Left hindlimb (tissue), 1 donor: ENCODE results near the gene HOXD9.

Experiments
- DNase-seq: peaks from one replicate; pipeline ENCODE4 v3.0.0-alpha.2; 2018

Gene HOXD9

DNA sequence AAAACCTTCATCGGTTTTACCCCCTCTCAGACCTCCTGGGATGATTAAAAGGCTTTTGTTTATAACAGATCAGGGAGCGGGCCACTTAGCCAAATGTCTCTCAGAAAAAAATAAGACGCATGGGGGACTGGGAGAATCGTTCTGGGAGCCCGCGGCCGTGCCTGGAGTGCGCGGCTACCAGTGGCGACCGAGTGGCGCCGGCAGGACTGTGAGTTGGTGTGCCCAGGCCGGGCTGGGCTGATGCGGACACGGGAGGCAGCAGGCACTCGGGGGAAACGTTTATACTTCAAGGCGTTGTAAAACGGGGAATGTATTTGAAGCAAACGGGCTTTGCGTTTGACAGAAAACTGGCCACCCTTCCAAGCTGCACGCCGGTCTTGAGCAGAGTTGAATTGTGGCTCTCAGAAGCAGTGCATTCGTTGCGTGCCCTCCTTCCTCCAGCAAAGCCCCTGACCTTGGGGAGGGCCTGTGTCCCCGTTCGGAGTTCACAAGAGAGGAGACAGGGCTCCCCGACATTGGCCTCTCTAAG lies 10.6 kb upstream of the HOXD9 start:
- DNase-seq: no peak

DNA sequence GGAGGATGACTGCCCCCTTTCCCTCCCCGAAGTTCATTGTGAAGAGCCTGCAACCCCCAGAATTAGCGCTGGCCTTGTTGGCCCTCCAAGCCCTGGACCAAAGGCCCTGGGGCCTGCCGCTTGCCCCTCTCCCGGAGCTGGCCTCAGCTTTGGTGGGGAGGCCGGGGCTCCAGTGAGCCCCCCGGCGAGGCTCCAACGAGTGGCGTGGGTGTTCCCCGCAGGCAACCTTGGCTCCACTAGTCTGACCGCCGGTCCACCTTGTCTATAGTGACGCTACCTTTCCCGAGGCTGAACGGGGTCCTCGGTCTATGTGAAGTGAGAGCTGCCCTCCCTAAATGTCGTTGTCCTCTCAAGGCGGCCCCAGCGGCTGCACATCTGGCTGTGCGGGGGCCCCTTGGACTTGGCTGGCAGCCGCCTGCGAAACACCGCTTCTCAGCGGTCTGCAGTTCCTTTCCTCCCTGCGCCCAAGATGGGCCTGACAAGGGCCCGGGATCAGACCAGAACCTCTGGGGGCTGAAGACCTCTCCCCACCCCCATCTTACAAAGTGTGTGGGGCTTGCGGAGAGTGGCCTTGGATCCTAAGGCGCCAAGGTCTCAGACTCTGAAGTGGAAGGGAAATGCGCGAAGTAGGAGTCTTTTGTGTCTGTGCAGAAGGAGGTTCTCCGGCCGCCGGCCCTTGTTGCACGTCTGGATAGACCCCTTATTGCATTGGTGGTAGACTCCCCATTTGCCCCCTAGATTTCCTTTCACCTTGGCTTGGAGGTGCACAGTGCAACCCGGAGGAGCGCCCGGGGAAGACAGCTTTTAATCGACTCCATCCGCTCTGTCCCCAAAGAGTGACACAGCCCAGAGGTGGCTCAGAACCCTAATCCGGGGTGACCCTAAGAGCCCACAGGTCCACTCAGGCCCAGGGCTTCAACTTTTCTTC lies 9.9 kb upstream of the HOXD9 start:
- no peak for DNase-seq

DNA sequence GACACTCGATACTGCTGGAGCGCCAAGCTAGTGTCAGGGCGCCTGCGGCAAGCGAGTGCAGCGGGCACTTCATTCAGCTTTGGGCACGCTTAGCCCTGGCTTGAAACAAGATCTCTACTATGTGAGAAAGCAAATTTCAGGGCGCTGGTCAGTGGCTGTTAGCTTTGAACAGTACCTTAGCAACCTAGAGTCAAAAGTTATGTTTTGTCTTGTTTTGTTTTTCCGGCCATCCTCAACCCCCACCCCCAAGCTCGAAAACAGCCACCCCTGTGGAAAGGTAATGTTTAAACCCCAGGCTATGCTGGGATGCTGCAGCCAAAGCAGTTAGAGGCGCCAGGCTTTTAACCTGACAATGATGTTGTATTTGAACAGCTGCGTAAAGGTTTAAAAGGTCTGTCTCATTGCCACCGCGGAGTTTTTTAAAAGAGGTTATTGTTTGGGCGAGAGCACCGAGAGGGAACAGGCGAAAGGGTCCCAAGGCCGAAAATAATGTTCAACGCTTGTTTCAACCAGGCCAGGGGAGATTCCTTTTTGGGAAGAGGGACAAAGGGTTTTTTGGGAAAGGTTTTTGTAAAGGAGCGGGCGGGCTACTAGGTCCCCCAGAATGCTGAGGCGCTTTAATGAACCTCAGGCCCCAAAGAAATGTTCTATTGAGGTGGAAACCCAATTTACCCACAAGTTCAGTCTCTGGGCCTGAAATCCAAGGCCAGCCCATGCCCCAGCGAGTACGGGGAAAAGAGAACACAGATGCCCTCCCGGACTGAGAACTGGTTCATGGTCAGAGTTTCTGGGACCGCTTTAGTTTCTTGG lies 8.2 kb upstream of the HOXD9 start:
- DNase-seq: no peak

DNA sequence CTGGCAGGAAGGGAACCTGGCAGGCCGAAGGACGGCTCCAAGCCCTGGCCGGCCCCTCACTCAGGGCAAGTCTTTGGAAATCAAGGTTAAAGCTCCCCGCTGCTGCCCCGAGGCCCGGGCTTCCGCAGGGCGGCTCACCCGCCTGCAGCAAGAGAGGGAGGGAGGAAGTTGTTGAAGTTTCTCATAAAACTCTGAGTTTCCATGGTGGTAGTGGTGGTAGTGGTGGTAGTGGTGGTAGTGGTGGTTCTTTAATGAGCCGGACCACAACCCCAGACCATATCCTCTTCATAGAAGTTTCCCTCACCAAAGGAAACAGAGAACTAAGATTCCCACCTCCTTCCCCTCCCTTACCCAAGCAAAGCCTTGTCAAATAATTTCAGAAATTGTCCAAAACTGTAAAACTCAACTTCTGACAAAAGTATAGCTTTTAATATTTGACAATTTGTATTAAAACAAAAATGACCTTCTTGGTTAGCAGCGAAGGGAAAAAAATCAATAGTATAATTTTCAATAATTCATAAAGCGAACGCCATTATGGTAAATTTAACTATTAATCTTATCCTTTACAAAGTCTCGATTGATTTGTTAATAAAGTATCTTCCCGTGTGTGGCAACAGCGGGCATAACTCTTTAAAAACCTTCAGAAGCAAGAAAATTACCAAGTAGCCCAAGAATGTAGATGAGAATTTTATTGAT lies 7.4 kb upstream of the HOXD9 start:
- no peak for DNase-seq

DNA sequence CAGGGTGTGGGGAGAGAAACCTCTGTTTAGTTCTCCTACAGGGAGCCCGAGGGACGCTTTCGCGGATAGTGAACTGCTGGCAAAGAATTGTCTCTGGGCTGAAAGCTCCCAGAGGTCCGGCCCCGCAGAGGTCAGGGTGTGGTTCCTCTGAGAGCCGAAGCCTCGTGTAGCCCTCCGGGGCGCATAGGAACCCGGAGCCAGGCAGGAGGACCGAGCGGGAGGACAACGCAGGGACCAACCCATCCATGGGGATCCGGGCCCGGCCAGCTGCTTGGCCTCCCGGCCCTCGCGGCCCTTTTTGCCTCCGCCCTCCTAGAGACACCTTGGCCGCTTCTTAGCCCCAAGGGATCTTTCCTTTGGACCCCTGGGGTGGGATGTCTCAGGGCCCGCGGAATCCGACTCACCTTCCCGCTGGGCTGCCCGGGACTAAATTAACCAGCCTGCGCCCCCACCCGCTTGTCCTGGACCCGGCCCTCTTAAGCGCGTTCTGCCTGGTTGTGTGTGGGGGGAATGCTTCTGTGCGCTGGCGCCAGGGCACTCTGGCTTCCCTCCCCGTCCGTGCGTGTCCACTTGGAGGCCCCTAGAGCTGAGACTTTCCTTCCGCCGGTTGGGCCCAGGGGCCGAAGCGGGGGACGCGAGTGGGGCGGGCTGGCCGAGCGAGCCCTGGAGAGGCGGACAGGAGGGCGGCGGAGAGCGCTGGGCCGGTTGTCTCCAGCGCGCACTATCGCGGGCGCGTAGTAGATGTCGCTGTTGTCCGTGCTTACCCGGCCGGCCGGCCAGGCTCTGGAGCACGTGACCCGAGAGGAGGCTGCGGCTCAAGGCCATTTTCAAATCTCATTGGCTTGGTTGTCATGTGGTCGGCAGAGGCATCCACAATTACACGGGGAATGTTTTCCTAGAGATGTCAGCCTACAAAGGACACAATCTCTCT lies 6.4 kb upstream of the HOXD9 start, which contains the start of gene HOXD10:
HOXD10 (plus strand) TSS at position 896 of the 931 bp plus-strand sequence. CDS start 56 bp downstream, outside the sequence.
- peak; percentile 88 for DNase-seq

DNA sequence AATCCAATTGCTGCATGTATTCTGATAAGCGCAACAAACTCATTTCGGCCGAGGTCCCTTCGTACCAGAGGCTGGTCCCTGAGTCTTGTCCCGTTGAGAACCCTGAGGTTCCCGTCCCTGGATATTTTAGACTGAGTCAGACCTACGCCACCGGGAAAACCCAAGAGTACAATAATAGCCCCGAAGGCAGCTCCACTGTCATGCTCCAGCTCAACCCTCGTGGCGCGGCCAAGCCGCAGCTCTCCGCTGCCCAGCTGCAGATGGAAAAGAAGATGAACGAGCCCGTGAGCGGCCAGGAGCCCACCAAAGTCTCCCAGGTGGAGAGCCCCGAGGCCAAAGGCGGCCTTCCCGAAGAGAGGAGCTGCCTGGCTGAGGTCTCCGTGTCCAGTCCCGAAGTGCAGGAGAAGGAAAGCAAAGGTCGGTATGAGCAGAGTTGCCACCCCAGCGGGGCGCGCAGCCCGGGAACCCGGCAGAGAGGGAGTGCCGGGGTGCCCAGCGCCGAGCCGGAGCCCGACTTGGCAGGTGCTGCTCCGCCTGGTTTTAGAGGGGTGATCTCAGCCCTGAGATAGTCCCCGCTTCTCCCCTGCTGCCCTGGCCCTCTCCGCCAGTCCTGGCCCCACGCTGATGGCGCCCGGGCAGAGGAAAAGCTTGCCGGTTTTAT lies 5.2 kb upstream of the HOXD9 start:
- DNase-seq: no peak

DNA sequence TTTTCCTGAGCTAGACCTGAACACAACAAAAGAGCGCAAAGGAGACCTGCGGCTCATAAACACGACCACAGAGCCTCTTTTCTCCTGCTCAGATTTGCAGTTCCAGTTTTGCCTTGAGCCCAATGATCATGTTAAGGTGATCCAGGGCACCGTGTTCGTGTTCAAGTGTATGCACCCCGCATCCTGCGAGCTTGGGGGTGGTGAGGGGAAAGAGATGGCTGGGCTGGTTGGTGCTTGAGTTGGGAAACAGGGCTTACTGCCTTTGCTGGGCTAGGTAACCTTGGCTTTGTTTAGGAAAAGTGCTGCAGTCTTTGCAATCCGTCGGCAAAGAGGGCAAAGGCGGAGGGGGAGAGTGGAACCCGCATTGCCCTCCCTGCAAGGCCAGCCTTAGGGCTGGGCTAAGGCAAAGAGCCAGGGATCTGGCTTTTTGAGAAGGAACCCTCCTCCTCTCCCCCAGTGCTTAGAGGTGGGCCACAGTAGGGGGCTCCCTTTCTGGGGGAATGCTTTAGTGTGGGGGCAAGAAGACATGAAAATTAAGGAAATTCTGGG lies 4.6 kb upstream of the HOXD9 start:
- no peak for DNase-seq

DNA sequence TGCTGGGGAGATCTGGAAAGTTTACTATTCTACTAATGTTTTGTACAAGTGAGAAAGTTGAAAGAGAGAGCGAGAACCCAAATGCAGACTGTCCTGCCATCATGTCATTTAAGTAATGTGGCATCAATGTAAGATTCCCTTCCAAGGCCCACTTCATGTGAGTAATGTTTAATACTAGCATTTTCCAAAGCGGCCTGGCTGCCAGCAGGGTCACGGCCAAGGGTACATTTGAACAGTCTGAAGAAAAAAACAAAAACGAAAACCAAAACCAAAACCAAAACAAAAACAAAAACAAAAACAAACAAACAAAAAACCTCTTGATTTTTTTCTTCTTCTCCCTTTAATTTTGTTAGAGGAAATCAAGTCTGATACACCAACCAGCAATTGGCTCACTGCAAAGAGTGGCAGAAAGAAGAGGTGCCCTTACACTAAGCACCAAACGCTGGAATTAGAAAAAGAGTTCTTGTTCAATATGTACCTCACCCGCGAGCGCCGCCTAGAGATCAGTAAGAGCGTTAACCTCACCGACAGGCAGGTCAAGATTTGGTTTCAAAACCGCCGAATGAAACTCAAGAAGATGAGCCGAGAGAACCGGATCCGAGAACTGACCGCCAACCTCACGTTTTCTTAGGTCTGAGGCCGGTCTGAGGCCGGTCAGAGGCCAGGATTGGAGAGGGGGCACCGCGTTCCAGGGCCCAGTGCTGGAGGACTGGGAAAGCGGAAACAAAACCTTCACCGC lies 3.7 kb upstream of the HOXD9 start:
- peak; percentile 51 for DNase-seq

DNA sequence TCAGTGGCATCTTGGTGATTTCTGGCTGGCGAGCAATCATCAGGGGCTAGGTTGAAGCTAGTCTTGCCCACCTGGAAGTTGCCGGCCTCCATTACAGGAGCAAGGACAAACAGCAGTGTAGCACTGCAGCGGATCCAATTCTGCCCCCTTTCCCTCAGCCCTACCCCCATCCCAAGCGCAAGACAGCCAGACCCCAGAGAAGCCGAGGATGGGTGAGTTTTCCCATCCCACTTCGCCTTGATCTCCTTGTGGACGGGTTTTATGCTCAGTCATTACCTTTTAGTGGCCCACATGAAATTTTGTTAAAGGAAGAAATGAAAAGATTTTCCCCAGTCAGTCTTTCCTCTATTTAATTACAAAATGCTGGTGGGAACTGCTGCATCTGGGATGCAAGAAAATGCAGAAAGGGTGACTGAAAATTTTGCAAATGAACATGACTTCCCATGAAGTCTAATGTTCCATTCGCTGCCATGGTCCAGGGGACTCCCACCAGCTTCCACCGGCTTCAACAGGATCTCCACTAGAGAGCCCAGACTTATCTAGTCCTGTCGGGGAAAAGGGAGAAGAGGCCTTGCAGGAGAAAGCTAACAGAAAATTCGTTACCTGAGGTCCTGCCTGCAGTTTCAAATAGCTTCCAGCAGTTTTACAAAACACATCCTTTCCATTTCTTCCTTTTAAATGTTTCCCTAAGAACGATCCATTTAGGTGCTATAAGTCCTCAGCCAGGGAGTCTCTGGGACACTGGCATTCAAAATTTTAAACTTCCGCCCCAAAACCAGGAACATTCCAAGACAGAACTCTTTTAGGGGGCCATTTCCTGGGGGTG lies 1.9 kb upstream of the HOXD9 start:
- no peak for DNase-seq

DNA sequence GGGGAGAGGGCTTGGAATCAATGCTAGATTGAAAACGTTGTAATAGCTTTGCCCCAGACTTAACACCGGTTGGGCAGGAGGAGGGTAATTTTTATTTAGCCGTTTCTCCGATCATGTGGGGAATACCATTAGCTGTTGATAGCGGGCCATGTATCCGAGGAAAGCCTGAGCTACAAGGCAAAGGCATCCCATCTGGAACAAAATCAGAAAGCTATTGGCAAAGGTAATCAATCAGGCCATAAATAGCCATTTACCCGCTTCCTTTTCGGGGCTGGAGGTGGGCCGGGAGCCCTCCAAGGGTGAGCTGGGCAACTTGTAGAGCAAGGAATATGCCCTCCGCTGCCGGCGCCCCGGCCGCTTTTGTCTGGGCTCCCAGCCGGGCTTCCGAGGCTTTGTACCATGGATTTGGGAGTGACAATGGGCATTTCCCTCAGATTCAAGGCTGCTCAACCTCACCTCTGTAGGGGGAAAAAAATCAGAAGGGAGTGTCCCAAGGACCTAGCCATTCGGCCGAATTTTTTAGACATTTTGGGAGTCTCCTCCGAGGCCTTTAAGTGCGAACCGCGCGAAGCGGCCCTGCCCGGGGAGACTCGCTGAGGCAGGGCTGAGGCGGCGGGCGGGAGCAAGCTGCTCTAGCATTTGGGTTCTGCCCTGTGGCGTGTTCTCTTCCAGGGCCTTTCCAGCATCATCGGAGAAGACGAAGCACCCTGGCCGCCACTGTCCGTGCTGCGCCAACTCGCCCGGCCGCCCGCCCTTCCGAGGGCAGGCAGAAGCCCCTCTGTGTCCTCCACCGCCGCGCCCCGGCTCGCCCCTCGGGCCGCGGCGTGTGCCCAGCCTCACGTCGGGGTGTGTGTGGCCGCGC lies 1.1 kb upstream of the HOXD9 start:
- DNase-seq: no peak

DNA sequence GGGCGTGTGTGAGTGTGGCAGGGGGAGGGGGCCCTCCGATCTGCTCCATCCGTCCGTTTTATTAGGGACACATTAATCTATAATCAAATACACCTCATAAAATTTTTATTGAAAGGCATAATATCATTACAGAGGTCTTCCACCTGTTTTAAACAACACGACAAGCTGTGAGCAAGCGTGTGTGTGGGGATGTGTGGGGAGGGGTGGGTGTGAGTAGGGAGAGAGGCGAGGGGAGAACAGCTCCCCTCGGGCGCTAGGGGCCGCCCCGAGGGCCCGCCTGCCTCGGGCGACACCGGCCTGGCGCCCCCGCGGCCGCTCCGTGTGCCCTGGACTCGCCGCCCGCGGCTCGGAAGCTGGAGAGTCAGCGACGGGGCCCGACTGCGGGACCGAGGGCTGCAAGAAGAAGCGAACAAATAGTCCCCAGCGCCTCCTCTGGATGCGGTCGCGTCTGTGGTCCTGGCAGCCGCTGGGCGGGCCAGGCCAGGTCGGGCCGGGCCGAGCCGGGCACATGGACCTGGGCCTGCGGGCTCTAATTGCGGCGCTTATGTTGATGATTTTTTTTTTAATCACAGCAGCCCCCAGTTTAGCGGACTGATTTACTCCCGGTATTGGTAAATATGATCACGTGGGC lies 352 bp upstream of the HOXD9 start:
- no peak for DNase-seq

DNA sequence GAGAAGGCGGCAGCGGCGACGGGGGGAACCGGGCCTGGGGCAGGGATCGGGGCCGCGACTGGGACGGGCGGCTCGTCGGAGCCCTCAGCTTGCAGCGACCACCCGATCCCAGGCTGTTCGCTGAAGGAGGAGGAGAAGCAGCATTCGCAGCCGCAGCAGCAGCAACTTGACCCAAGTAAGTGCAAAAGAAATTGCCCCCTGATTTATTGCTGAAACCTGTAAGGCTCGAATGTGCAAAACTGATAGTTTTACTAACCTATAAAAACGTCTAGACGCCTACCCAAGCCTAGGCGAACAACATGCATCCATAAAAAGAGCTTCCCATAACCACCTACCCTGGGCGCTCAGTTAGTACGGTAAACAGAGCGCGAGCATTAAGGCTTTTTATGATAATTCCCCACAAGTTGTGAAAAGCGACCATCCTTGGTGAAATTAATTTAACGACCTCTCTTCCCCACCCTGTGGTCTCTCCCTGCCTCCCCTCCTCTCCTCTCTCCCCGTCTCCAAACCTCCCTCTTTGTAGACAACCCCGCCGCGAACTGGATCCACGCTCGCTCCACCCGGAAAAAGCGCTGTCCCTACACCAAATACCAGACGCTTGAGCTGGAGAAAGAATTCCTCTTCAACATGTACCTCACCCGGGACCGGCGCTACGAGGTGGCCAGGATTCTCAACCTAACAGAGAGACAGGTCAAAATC lies 1.0 kb downstream of the HOXD9 start:
- DNase-seq: no peak

DNA sequence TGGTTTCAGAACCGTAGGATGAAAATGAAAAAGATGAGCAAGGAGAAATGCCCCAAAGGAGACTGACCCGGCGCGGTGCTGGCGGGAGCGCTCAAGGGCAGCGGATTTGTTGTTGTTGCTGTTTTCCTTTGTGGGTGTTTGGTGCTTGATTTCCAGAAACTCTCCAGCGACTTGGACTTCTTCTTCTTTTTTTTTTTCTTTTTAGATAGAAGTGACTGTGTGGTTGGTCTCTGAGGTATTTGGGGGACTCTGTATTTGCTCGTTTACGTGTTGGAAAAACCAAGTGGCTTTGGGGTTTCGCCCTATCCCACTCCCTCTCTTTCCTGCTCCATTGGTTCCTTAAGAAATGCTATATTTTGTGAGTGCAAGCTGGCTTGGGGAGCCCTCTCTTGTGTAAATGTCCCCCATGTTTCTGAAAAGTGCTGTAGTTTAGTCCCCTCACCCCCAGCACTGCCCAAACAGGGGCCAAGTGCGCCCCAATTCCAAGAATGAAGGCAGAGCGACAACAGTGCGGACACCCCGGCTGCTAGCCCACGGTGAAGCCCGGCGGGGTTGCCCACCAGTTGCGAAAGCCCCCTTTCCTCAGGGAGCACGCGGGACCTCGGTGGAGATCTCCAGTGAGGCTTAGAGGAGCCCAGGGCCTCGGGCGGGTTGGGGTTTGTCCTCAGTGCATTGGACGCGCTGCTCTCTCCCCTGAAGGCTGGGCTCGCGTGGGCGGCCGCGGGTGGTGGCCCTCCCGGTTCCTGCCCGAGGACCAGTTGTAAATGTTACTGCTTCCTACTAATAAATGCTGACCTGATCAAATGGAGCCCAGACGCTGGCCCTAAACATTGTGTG lies 1.8 kb downstream of the HOXD9 start:
- peak; percentile 32 for DNase-seq

DNA sequence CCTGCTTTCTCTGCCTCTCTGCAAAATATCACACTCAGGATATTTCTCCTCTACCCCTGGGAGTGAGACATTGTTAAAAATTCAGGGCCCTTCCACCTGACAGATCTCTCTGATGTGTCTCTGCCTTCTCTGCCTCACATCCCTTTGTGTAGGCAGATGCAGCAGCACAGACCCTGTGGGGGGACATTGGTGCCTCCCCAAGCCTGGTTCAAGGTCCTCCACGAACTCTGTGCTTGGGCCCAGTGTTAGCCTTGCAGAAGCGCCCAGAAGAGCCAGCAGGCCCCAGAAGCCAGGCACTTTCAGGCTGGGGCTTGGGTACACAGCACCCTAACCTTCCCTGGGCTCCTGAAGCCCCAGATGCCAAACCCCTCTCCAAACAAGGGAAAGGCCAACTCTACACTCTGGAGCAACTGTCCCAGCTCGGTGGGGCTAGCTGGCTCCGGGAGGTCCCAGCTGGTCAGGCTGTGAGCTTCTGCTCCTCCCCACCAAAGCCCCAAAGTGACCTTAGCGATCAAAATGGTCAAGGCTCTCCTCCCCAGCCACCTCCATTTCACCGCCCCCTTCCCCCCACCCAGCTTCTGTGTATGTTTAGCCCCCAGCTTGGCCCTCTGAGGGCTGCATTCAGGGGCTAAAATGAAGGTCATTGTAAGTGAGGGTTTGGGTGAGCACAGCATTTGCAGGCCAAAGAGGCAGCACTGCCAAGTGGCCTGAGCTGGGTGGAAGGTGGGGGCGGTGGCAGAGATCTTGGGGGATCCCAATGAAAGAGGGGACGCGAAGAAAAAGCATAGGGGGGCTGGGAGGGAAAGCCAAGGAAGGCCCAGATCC lies 2.6 kb downstream of the HOXD9 start:
- DNase-seq: peak; percentile 21

DNA sequence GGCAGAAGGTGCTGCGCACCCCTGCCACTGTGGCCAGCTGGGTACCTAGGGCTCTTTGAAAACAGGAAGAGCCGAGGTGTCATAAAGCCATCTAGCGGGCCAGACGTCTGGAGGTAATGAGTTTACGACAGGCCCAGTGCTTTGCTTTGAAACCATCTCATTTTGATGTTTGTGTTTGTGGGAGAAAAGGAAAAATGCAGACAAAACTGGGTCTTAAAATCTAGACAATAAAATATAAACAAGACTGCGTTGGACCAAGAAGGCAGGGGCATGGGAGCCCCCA lies 3.2 kb downstream of the HOXD9 start:
- peak; percentile 12 for DNase-seq
